GM12872 (cell line): ENCODE results near the gene ACTL7A.

Experiments used
- TF ChIP-seq, protein P1 (sequence below): IDR thresholded peaks from 3 replicates; pipeline ENCODE4 v1.5.1; 2011; ENCODE audit warnings: low read depth, mild to moderate bottlenecking, low read length, moderate library complexity; ENCODE audit not compliant: insufficient read depth

Gene ACTL7A, protein sequence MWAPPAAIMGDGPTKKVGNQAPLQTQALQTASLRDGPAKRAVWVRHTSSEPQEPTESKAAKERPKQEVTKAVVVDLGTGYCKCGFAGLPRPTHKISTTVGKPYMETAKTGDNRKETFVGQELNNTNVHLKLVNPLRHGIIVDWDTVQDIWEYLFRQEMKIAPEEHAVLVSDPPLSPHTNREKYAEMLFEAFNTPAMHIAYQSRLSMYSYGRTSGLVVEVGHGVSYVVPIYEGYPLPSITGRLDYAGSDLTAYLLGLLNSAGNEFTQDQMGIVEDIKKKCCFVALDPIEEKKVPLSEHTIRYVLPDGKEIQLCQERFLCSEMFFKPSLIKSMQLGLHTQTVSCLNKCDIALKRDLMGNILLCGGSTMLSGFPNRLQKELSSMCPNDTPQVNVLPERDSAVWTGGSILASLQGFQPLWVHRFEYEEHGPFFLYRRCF

DNA sequence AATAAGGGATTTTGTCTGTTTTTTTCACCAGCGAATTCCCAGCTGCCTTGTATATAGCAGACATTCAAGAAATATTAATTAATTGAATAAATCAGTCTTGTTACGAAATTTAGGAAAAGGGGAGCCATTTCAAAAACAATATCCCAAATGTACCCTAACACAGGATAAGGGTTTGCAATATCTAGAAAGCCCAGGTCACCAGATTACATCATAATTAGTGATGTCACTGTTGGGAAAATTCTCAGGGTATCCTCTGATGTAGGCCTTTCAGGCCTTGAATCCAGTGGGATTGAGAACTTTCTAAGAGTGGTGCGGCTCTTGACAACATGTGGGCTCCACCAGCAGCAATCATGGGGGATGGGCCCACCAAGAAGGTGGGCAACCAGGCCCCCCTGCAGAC lies at the start of gene ACTL7A:
Gene ACTL7A (plus strand): TSS at position 270 of the 400 bp plus-strand sequence. CDS start 57 bp downstream, at position 327.
- TF ChIP-seq, protein P1, sequence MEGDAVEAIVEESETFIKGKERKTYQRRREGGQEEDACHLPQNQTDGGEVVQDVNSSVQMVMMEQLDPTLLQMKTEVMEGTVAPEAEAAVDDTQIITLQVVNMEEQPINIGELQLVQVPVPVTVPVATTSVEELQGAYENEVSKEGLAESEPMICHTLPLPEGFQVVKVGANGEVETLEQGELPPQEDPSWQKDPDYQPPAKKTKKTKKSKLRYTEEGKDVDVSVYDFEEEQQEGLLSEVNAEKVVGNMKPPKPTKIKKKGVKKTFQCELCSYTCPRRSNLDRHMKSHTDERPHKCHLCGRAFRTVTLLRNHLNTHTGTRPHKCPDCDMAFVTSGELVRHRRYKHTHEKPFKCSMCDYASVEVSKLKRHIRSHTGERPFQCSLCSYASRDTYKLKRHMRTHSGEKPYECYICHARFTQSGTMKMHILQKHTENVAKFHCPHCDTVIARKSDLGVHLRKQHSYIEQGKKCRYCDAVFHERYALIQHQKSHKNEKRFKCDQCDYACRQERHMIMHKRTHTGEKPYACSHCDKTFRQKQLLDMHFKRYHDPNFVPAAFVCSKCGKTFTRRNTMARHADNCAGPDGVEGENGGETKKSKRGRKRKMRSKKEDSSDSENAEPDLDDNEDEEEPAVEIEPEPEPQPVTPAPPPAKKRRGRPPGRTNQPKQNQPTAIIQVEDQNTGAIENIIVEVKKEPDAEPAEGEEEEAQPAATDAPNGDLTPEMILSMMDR: no peak

DNA sequence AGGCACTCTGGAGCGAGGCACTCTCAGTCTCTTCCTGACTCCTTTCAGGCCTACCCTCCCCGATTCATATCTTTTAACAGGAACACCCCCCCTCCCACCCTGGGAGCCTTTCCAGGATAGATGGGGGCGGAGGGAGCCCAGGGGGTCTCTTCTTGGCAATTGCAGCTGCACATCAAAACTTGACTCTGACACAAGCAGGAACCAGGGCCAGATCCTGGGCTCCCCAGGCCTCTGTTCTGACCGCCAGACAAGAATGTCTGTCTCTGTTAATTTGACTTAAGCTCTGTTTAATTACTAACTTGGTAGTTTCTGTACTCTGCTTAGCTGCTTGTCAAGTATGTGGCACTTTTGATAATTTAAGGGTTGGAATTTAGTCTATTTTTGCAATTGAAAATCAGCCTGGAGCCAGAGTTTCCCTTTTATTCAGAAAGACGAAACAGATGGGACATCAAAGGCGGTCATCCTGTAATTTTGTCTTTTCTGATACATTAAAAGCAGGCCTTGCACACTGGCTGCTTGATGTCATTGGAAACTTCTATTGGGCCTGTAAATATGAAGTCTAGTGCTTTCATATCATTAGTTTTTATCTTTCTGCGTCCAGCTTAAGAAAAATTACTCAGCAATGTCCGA lies 49.6 kb upstream of the ACTL7A start:
- TF ChIP-seq, protein P1: no peak

DNA sequence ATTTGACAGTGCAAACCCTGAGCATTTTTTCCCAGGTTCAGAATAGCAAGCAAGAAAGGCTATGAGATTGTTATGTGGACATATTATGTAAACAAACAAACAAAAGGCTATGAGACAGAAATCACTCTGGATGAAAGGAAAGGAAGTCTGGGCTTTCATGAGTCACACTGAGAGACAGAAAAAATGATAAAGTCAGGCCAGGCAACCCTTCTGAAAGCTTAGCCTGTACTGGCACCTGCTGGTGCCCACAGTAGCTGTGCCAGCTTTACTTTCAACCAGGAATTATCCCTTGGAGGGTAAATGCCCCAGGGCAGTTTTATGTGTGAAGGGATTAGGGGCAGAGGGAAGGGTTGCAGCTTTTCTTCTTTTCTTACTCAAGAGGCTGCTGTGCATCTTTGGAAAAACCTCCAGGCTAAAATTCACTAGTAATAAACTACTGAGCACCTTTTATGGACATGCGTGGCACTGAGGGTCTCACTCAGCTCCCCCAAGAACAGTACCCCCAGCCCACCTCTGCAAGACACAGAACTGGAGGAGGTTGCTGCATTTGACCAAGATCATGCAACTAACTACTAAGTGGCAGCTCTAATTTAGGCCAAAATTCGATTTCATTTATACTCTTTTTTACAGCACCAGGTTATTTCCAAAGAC lies 48.0 kb upstream of the ACTL7A start:
- TF ChIP-seq, protein P1: no peak

DNA sequence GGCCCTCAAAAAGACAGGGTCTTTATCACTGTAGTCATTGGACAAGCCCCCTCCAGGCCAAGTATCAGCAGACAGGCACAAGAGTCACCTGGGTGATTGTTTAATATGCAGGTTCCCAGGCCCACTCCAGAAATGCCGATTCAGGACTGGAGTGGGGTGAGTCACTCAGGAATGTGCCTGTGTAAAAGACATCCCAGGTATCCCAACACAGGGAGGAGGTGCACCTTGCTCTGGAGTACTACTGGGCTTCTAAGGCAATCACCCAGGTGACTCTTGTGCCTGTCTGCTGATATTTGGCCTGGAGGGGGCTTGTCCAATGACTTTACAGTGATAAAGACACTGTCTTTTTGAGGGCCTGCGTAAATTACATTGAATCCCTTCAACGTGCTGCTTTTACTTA lies 46.9 kb upstream of the ACTL7A start:
- TF ChIP-seq, protein P1: no peak

DNA sequence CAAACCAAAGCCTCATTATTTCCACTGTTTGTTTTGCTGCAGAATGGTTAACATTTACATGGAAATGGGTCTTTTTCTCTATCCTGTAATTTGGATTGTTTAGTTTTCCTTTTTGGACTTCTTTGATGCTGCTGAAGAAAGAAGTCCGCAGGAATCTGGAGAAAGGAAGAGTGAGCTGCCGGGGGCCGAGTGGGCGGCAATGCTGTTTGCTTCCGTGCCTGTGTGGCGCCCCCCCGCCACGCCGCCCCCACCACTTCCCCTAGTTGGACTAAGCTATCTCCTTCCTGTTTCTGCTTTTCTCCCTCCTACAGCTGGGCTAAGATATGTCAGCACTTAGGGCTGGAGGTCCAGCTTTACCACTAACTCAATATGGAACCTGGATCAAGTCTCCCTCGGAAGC lies 46.0 kb upstream of the ACTL7A start:
- TF ChIP-seq, protein P1: no peak

DNA sequence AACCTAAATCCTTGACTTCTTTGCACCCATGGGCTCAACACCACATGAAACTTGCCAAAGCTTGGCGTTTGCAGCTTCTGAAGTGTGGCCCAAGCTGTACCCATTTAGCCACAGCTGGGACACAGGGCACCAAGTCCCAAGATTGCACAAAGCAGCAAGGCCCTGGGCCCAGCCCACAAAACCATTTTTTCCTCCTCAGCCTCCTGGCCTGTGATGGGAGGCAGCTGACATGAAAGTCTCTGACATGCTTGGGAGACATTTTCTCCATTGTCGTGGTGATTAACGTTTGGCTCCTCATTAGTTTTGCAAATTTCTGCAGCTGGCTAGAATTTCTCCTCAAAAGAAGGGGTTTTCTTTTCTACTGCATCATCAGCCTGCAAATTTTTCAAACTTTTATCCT lies 38.2 kb upstream of the ACTL7A start:
- TF ChIP-seq, protein P1: no peak

DNA sequence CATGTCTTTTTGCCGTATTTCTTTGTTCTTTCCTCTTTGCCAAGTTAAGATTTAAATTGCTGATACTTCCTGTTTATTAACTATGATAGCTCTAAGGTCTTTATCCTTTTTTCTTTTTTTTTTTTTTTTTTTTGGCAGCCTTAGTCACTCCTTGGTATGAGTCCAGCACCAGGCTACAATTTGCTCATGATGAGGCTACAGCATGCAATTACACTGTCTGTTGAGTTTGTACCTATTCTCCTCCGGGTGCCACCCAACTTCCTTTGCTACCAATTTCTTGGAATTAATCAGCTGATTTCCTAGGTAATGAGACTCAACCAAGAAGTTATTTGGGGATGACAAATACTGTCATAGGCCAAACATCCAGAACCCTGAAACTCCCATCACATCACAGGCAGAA lies 31.8 kb upstream of the ACTL7A start:
- TF ChIP-seq, protein P1: no peak
